ENCODE results near the gene FRMD1. TPM values are rescaled to one million over a fixed set of nuclear protein-coding genes. Genes with fewer than 3 reads are reported as not detected.

The FRMD1 gene
- total RNA-seq, 1 experiment from 2014 or later = not detected

GRCh38 chr6:168013250-168013915, 65.6 kb downstream of the FRMD1 start:
- no peak overlapping the region for H3K9ac ChIP-seq (ENCODE audit: low read length)
- no peaks in the 10 kb centered on the region for H3K79me2 ChIP-seq (ENCODE audit: insufficient read depth, low read length)
- no peak overlapping the region for H3K4me2 ChIP-seq (ENCODE audit: low read length)
- H4K20me1 ChIP-seq (ENCODE audit: insufficient read depth) = no peaks in the 10 kb centered on the region
- H2AFZ ChIP-seq (ENCODE audit: low read depth, low read length, poor library complexity, severe bottlenecking) = no peak overlapping the region
- H3K4me1 ChIP-seq (ENCODE audit: control insufficient read depth in 1 of 2, insufficient read depth in 2 of 2, low read length in 2 of 2) = peaks cover 0 to under 1% of the 10 kb centered on the region in 2 experiments; a peak in 2 of 4 replicates
- intact Hi-C loops (cut with micrococcal nuclease) = no loop called here
- BruUV-seq (replicated peaks) = no TSS peak
- H3K27me3 ChIP-seq (ENCODE audit: insufficient read depth, low read length) = no peaks in the 10 kb centered on the region
- no peak overlapping the region for H3K27ac ChIP-seq (ENCODE audit: low read depth, low read length)
- CTCF ChIA-PET = no interaction called here
- RAD21 ChIA-PET (ENCODE audit: low non-redundant PET in 1 of 2, low total read pairs in 2 of 2, uncharacterized antibody in 2 of 2, unreplicated experiment in 2 of 2) = no interaction called here
- H3K9me2 ChIP-seq (ENCODE audit: insufficient read depth) = no peaks in the 10 kb centered on the region
- H3K9me3 ChIP-seq (ENCODE audit: control insufficient read depth in 1 of 2, insufficient read depth in 1 of 2, low read depth in 1 of 2, low read length in 2 of 2) = peaks cover 10 to 12% of the 10 kb centered on the region in 2 experiments; a peak in 3 of 4 replicates
- DNase-seq (ENCODE audit: low read depth, low spot score) (no peak), ATAC-seq (no peak)
- H3K4me3 ChIP-seq (replicated peaks in 1 of 2; ENCODE audit: low read depth in 1 of 2, low read length in 2 of 2) = no peak overlapping the region
- POLR2A ChIA-PET = no interaction called here
- H3K36me3 ChIP-seq (ENCODE audit: control insufficient read depth in 1 of 2, insufficient read depth in 2 of 2, low read length in 2 of 2) = no peaks in the 10 kb centered on the region
- no peak for TF ChIP-seq FOSL1 (IDR thresholded peaks at IDR 0.05; ENCODE audit: low read depth)
- no peak for TF ChIP-seq CBX3 (IDR thresholded peaks at IDR 0.05; ENCODE audit: low read depth)
- no peak for TF ChIP-seq RAD21 (IDR thresholded peaks at IDR 0.05; ENCODE audit: low read depth)
- TF ChIP-seq ZBTB33 (IDR thresholded peaks at IDR 0.05; ENCODE audit: extremely low read depth, insufficient replicate concordance, low read length) = no peak
- no peak for TF ChIP-seq SIN3A (IDR thresholded peaks at IDR 0.05; ENCODE audit: low read depth)
- no peak for TF ChIP-seq POLR2A (IDR thresholded peaks at IDR 0.05; ENCODE audit: borderline replicate concordance, extremely low read depth, insufficient read depth, insufficient read length)
- no peak for TF ChIP-seq ZNF274 (IDR thresholded peaks at IDR 0.05; ENCODE audit: low read depth, low read length)
- TF ChIP-seq TCF7L2 (IDR thresholded peaks at IDR 0.05; ENCODE audit: borderline replicate concordance, extremely low read depth, insufficient read depth, insufficient read length) = no peak
- TF ChIP-seq YY1 (IDR thresholded peaks at IDR 0.05; ENCODE audit: extremely low read depth, insufficient replicate concordance, low read depth, low read length) = no peak
- TF ChIP-seq SRF (IDR thresholded peaks at IDR 0.05; ENCODE audit: low read depth) = no peak

Data from HCT116 (cell line).